ENCODE results near the gene MEF2A. TPM values are rescaled to one million over a fixed set of nuclear protein-coding genes. Genes with fewer than 3 reads are reported as not detected.

The MEF2A gene
- total and polyA plus RNA-seq, 5 experiments from 2014 or later = 14.6 to 43.9 (median 22.4) TPM

- ATAC-seq = peak in 1 of 2 donors; percentile 12
- POLR2A ChIA-PET = interaction anchor here (1.0 to 3.2 kb wide), 19 partner anchors 13 to 315 kb away, joined by 3 to 16 read pairs (median 5); partner anchors contain the start of genes LRRC28 and LYSMD4
- peak overlapping the region; percentile 83 to 96 (median 90) for H3K27ac Mint-ChIP-seq
- DNase-seq = peak in 6 of 10 donors; percentile 13 to 27 (median 20)
- no peaks in the 10 kb centered on the region for H3K27me3 Mint-ChIP-seq
- no peaks in the 10 kb centered on the region for H3K36me3 Mint-ChIP-seq
- H3K4me3 Mint-ChIP-seq = peak overlapping the region; percentile 91 to 99 (median 97)
- peaks cover 22 to 70% (median 59%) of the 10 kb centered on the region in 4 donors for H3K4me1 Mint-ChIP-seq
- no peaks in the 10 kb centered on the region for H3K9me3 Mint-ChIP-seq
Measured at GRCh38 chr15:99566157-99566897, 543 bp downstream of the MEF2A start.

- no peak for ATAC-seq
- Mint-ChIP-seq H3K27ac (peak overlapping the region in 5 of 10 donors; percentile 2 to 54 (median 11)), H3K4me1 (peaks cover 25 to 69% (median 56%) of the 10 kb centered on the region in 4 donors), H3K27me3 (no peaks in the 10 kb centered on the region), H3K4me3 (peak overlapping the region in 3 of 10 donors; percentile 14 to 58 (median 24)), H3K9me3 (no peaks in the 10 kb centered on the region), H3K36me3 (peaks cover 0 to 7% (median 0%) of the 10 kb centered on the region in 3 donors)
- DNase-seq = no peak
- POLR2A ChIA-PET = interaction anchor here (0.6 to 1.4 kb wide), 2 partner anchors 14 to 98 kb away, joined by 3 read pairs; no protein-coding TSS in a partner anchor
Measured at GRCh38 chr15:99568625-99569352, 3.0 kb downstream of the MEF2A start.

GRCh38 chr15:99571299-99571698 is 5.5 kb downstream of the MEF2A start:
- Mint-ChIP-seq H3K4me1 (peaks cover 24 to 79% (median 62%) of the 10 kb centered on the region in 4 donors), H3K9me3 (no peaks in the 10 kb centered on the region), H3K36me3 (peaks cover 0 to 7% (median 4%) of the 10 kb centered on the region in 3 donors), H3K27ac (no peak overlapping the region), H3K27me3 (no peaks in the 10 kb centered on the region), H3K4me3 (no peak overlapping the region)
- POLR2A ChIA-PET = interaction anchor here (0.7 kb wide), 1 partner anchor 774 kb away, joined by 3 read pairs; no protein-coding TSS in a partner anchor
- ATAC-seq (no peak), DNase-seq (no peak)

GRCh38 chr15:99574048-99574447 is 8.3 kb downstream of the MEF2A start:
- H3K9me3 Mint-ChIP-seq = no peaks in the 10 kb centered on the region
- no peak overlapping the region for H3K4me3 Mint-ChIP-seq
- no peak for DNase-seq
- H3K27ac Mint-ChIP-seq = no peak overlapping the region
- ATAC-seq = no peak
- H3K4me1 Mint-ChIP-seq = peaks cover 28 to 78% (median 59%) of the 10 kb centered on the region in 4 donors
- H3K36me3 Mint-ChIP-seq = peaks cover 0 to 7% (median 4%) of the 10 kb centered on the region in 3 donors
- H3K27me3 Mint-ChIP-seq = no peaks in the 10 kb centered on the region
- POLR2A ChIA-PET = interaction anchor here (0.7 kb wide), 1 partner anchor 227 kb away, joined by 3 read pairs; no protein-coding TSS in a partner anchor

GRCh38 chr15:99574502-99574901 is 8.7 kb downstream of the MEF2A start:
- Mint-ChIP-seq H3K9me3 (no peaks in the 10 kb centered on the region), H3K4me3 (peak overlapping the region in 1 of 10 donors; percentile 21), H3K4me1 (peaks cover 28 to 79% (median 61%) of the 10 kb centered on the region in 4 donors), H3K36me3 (peaks cover 0 to 7% (median 4%) of the 10 kb centered on the region in 3 donors), H3K27me3 (no peaks in the 10 kb centered on the region), H3K27ac (peak overlapping the region in 1 of 10 donors; percentile 22)
- POLR2A ChIA-PET = no interaction called here
- DNase-seq (no peak), ATAC-seq (no peak)

- ATAC-seq (no peak), DNase-seq (no peak)
- peaks cover 0 to 6% (median under 1%) of the 10 kb centered on the region in 3 donors for H3K36me3 Mint-ChIP-seq
- no peak overlapping the region for H3K4me3 Mint-ChIP-seq
- peaks cover 34 to 80% (median 68%) of the 10 kb centered on the region in 4 donors for H3K4me1 Mint-ChIP-seq
- H3K27ac Mint-ChIP-seq = no peak overlapping the region
- no peaks in the 10 kb centered on the region for H3K9me3 Mint-ChIP-seq
- H3K27me3 Mint-ChIP-seq = no peaks in the 10 kb centered on the region
- POLR2A ChIA-PET = no interaction called here
Measured at GRCh38 chr15:99578809-99579208, 13.0 kb downstream of the MEF2A start.

- Mint-ChIP-seq H3K4me1 (peaks cover 32 to 69% (median 62%) of the 10 kb centered on the region in 4 donors), H3K4me3 (peak overlapping the region in 3 of 10 donors; percentile 12 to 33 (median 28)), H3K9me3 (peaks cover 0 to 9% (median 6%) of the 10 kb centered on the region in 9 donors), H3K27me3 (no peaks in the 10 kb centered on the region), H3K27ac (peak overlapping the region in 2 of 10 donors; percentile 49 to 65), H3K36me3 (peaks cover 5 to 13% (median 12%) of the 10 kb centered on the region in 3 donors)
- POLR2A ChIA-PET = interaction anchor here (1.1 kb wide), 1 partner anchor 15 kb away, joined by 3 read pairs; no protein-coding TSS in a partner anchor
- no peak for ATAC-seq
- no peak for DNase-seq
Measured at GRCh38 chr15:99580076-99580475, 14.3 kb downstream of the MEF2A start.

- Mint-ChIP-seq H3K27ac (peak overlapping the region in 1 of 10 donors; percentile 34), H3K9me3 (peaks cover 0 to 33% (median 18%) of the 10 kb centered on the region in 9 donors), H3K36me3 (peaks cover 13 to 27% (median 25%) of the 10 kb centered on the region in 3 donors), H3K4me1 (peaks cover 29 to 59% (median 49%) of the 10 kb centered on the region in 4 donors), H3K4me3 (no peak overlapping the region), H3K27me3 (no peaks in the 10 kb centered on the region)
- ATAC-seq (no peak), DNase-seq (no peak)
- POLR2A ChIA-PET = interaction anchor here (1.5 to 1.6 kb wide), 2 partner anchors 14 to 17 kb away, joined by 3 to 5 read pairs; partner anchors contain the start of gene MEF2A
Measured at GRCh38 chr15:99582508-99582960, 16.8 kb downstream of the MEF2A start.

GRCh38 chr15:99584081-99584600 is 18.4 kb downstream of the MEF2A start:
- ATAC-seq (no peak), DNase-seq (no peak)
- POLR2A ChIA-PET = no interaction called here
- H3K27ac Mint-ChIP-seq = peak overlapping the region in 1 of 10 donors; percentile 15
- H3K4me1 Mint-ChIP-seq = peaks cover 27 to 54% (median 46%) of the 10 kb centered on the region in 4 donors
- H3K36me3 Mint-ChIP-seq = peaks cover 16 to 29% (median 25%) of the 10 kb centered on the region in 3 donors
- H3K27me3 Mint-ChIP-seq = no peaks in the 10 kb centered on the region
- peaks cover 0 to 37% (median 18%) of the 10 kb centered on the region in 9 donors for H3K9me3 Mint-ChIP-seq
- no peak overlapping the region for H3K4me3 Mint-ChIP-seq

- Mint-ChIP-seq H3K27me3 (no peaks in the 10 kb centered on the region), H3K36me3 (peaks cover 16 to 32% (median 25%) of the 10 kb centered on the region in 3 donors), H3K4me1 (peaks cover 24 to 53% (median 47%) of the 10 kb centered on the region in 4 donors), H3K27ac (no peak overlapping the region), H3K4me3 (no peak overlapping the region), H3K9me3 (peaks cover 0 to 37% (median 18%) of the 10 kb centered on the region in 9 donors)
- POLR2A ChIA-PET = no interaction called here
- ATAC-seq (no peak), DNase-seq (no peak)
Measured at GRCh38 chr15:99586121-99586520, 20.3 kb downstream of the MEF2A start.

- H3K4me3 Mint-ChIP-seq = peak overlapping the region in 1 of 10 donors; percentile 40
- no peak for ATAC-seq
- peaks cover 27 to 58% (median 48%) of the 10 kb centered on the region in 4 donors for H3K4me1 Mint-ChIP-seq
- H3K9me3 Mint-ChIP-seq = peaks cover 0 to 29% (median 11%) of the 10 kb centered on the region in 9 donors
- POLR2A ChIA-PET = no interaction called here
- H3K27ac Mint-ChIP-seq = peak overlapping the region in 1 of 10 donors; percentile 1
- H3K36me3 Mint-ChIP-seq = peaks cover 14 to 40% (median 18%) of the 10 kb centered on the region in 3 donors
- DNase-seq = no peak
- H3K27me3 Mint-ChIP-seq = no peaks in the 10 kb centered on the region
Measured at GRCh38 chr15:99589801-99590200, 24.0 kb downstream of the MEF2A start.

Data from naive thymus-derived CD8-positive, alpha-beta T cell (primary cell).